Natural killer cell (primary cell): ENCODE results near the gene TAF4. TPM values are rescaled to one million over a fixed set of nuclear protein-coding genes. Genes with fewer than 3 reads are reported as not detected.

Source experiments
- ATAC-seq, 3 donors: fragments of 150-1000 bp in 2 of 3; fragments of 200-7000 bp in 1 of 3; cut with Tn5 transposase; 1 replicate in 1 of 3; 2 replicates in 2 of 3; pipeline ENCODE4 v1.10.0; 2021; ENCODE audit warnings: mild to moderate bottlenecking in 2 of 3, moderate library complexity in 2 of 3
- DNase-seq, 2 donors: peaks; one replicate each; pipeline versions ENCODE4 v3.0.0 to v3.0.0-alpha.2; 2013 to 2021; ENCODE audit warnings: mixed read lengths in 1 of 2
- H3K27ac ChIP-seq: one replicate; pipeline ENCODE4 v1.5.1; 2013; ENCODE audit warnings: mild to moderate bottlenecking, low read length
- H3K27me3 ChIP-seq: one replicate; pipeline ENCODE4 v1.6.1; 2013; ENCODE audit warnings: low read length; ENCODE audit not compliant: control insufficient read depth, insufficient read depth
- H3K36me3 ChIP-seq: one replicate; pipeline ENCODE4 v1.6.1; 2013; ENCODE audit warnings: low read length; ENCODE audit not compliant: control insufficient read depth, insufficient read depth
- H3K4me1 ChIP-seq: one replicate; pipeline ENCODE4 v1.6.1; 2013; ENCODE audit warnings: low read length; ENCODE audit not compliant: control insufficient read depth, insufficient read depth
- H3K4me3 ChIP-seq: one replicate; pipeline ENCODE4 v1.5.1; 2013; ENCODE audit warnings: low read length
- H3K9me3 ChIP-seq: one replicate; pipeline ENCODE4 v1.6.1; 2013; ENCODE audit warnings: low read length; ENCODE audit not compliant: control insufficient read depth, insufficient read depth
- H3K27ac Mint-ChIP-seq, 2 donors: one replicate each; pipeline ENCODE4 v1.8.0; 2022; ENCODE audit warnings: mild to moderate bottlenecking in 2 of 2, mixed read lengths in 2 of 2, moderate library complexity in 1 of 2
- H3K27me3 Mint-ChIP-seq, 2 donors: one replicate each; pipeline ENCODE4 v1.8.0; 2022; ENCODE audit warnings: low read depth in 2 of 2, mixed read lengths in 2 of 2
- H3K36me3 Mint-ChIP-seq: one replicate; pipeline ENCODE4 v1.8.0; 2022; ENCODE audit warnings: mixed read lengths
- H3K4me1 Mint-ChIP-seq, 2 donors: one replicate each; pipeline ENCODE4 v1.8.0; 2022; ENCODE audit warnings: mixed read lengths in 2 of 2
- H3K4me3 Mint-ChIP-seq: one replicate; pipeline ENCODE4 v1.8.0; 2022; ENCODE audit warnings: mild to moderate bottlenecking, moderate library complexity, mixed read lengths
- H3K9me3 Mint-ChIP-seq, 2 donors: one replicate each; pipeline ENCODE4 v1.8.0; 2022; ENCODE audit warnings: mixed read lengths in 2 of 2
- WGBS: methylation state at CpG from one replicate; pipeline ENCODE4 v1.1.7; 2013; ENCODE audit warnings: missing lambda C conversion rate; ENCODE audit not compliant: insufficient coverage; 5-methylcytosine and 5-hydroxymethylcytosine counted together
- intact Hi-C: fragments of 100-400 bp; cut with micrococcal nuclease; formaldehyde crosslinking; loops from one replicate; pipeline ENCODE4 v1.14.2; 2022
- total RNA-seq, 4 donors: library from RNA; stranded (reverse); fragments of 120-200 nt in 1 of 4; gene quantifications; one replicate each; pipeline versions ENCODE4 v1.2.3 to v1.2.4, GENCODE V29; 2013 to 2022
- TF ChIP-seq, protein P1 (sequence below): fragments of 200-600 bp; IDR thresholded peaks from one replicate; pipeline ENCODE4 v1.8.0; 2022; ENCODE audit warnings: antibody characterized with exemption

Gene TAF4
- total RNA-seq, 3 donors from 2014 or later (not counting 1 experiment from before 2014, with no cell fraction given), result 30.0 to 35.1 (median 30.3) TPM

DNA sequence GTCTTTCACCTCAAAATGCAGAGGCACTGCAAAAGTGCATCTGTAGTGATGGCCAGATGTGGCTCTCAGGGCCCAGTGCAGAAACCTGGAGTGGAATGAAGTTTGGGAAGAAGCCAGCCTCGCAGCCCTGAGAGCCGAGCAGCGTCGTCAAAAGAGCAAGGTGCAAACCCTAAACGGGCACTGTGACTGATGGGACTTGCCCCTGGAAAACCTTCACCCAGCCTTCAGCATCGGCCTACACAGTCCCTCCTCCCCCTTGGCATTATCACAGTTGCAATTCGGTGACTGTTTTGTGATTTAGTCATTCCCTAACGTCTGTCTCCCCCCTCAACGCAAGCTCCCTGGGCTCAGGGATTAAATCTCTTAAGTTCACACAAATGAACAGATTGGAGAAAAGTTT, 38.6 kb downstream of the TAF4 start:
- Mint-ChIP-seq H3K4me3 (no peak overlapping the region), H3K4me1 (peaks cover 51 to 52% of the 10 kb centered on the region in 2 donors), H3K27ac (peak overlapping the region in 1 of 2 donors; percentile 47), H3K27me3 (no peaks in the 10 kb centered on the region), H3K36me3 (no peaks in the 10 kb centered on the region), H3K9me3 (no peaks in the 10 kb centered on the region)
- DNase-seq, result no peak
- TF ChIP-seq, protein P1, sequence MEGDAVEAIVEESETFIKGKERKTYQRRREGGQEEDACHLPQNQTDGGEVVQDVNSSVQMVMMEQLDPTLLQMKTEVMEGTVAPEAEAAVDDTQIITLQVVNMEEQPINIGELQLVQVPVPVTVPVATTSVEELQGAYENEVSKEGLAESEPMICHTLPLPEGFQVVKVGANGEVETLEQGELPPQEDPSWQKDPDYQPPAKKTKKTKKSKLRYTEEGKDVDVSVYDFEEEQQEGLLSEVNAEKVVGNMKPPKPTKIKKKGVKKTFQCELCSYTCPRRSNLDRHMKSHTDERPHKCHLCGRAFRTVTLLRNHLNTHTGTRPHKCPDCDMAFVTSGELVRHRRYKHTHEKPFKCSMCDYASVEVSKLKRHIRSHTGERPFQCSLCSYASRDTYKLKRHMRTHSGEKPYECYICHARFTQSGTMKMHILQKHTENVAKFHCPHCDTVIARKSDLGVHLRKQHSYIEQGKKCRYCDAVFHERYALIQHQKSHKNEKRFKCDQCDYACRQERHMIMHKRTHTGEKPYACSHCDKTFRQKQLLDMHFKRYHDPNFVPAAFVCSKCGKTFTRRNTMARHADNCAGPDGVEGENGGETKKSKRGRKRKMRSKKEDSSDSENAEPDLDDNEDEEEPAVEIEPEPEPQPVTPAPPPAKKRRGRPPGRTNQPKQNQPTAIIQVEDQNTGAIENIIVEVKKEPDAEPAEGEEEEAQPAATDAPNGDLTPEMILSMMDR, result no peak
- intact Hi-C loops, result no loop called here
- Histone ChIP-seq H3K36me3 (no peaks in the 10 kb centered on the region), H3K9me3 (no peaks in the 10 kb centered on the region), H3K27ac (no peak overlapping the region), H3K4me3 (no peak overlapping the region), H3K4me1 (peaks cover 21% of the 10 kb centered on the region), H3K27me3 (no peaks in the 10 kb centered on the region)
- WGBS, result 85% methylated on average over 9 of the region's 9 CpGs
- ATAC-seq, result no peak

DNA sequence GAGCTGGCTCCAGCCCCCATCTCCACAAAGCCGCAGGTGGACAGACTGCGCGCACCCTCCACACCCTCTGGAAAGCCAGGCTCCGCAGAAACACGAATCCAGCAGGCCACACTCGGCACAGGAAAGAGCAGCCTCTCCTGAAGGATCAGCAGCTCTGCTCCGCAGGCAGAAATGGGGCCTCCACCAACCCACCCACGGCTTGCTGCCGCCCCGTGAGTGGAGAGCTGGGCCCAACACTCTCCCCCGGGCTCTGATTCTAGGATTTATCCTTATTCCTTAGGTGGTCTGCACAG, 39.2 kb downstream of the TAF4 start:
- intact Hi-C loops, result loop anchor here (1.0 kb wide), 1 partner anchor 110 kb away; no protein-coding TSS in a partner anchor
- Histone ChIP-seq H3K27ac (no peak overlapping the region), H3K9me3 (no peaks in the 10 kb centered on the region), H3K4me3 (no peak overlapping the region), H3K36me3 (no peaks in the 10 kb centered on the region), H3K4me1 (peaks cover 21% of the 10 kb centered on the region), H3K27me3 (no peaks in the 10 kb centered on the region)
- WGBS, result 94% methylated on average over 11 of the region's 11 CpGs
- DNase-seq, result no peak
- peaks cover 45% of the 10 kb centered on the region in 2 donors for H3K4me1 Mint-ChIP-seq
- no peaks in the 10 kb centered on the region for H3K27me3 Mint-ChIP-seq
- no peaks in the 10 kb centered on the region for H3K9me3 Mint-ChIP-seq
- peak overlapping the region; percentile 47 to 50 for H3K27ac Mint-ChIP-seq
- H3K4me3 Mint-ChIP-seq, result no peak overlapping the region
- no peak for ATAC-seq
- TF ChIP-seq, protein P1, result no peak
- H3K36me3 Mint-ChIP-seq, result no peaks in the 10 kb centered on the region

DNA sequence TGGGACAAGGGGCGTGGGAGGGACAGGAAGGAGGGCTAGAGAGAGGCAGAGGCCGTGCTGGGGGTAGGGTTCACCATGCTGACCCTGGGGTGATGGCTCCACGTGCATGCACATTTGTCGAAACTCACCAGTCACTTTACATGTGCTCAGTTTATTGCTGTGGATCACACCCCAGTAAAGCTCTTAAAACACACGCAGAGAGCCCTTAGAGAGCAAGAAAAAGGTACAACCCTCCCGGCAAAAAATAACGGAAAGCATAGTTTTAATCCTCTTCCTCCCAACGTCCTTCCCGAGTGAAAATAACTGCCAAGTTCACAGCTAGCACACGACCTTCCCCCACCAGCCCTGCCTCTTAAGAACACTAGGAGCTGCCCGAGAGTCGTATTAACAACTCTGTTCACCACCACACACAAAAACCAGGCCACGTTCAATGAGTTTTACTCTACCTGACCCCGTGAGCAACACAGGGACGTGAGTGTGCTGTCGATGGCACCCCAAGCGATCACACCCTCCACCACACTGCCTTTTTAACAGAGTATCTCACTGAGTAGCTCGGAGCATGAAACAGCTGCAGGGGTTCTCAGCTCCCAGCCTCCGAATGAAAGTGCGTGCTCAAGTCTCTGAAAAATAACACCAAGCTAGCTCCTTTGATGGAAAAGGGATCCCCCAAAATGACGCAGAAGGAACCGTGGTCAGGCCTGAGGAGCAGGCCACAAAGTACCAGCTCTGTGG, 39.7 kb downstream of the TAF4 start:
- DNase-seq (peak; percentile 20 to 66), ATAC-seq (peak; percentile 73 to 96 (median 93))
- Histone ChIP-seq H3K9me3 (no peaks in the 10 kb centered on the region), H3K27ac (no peak overlapping the region), H3K27me3 (no peaks in the 10 kb centered on the region), H3K4me3 (no peak overlapping the region), H3K36me3 (no peaks in the 10 kb centered on the region), H3K4me1 (peaks cover 16% of the 10 kb centered on the region)
- Mint-ChIP-seq H3K9me3 (no peaks in the 10 kb centered on the region), H3K4me1 (peaks cover 41 to 42% of the 10 kb centered on the region in 2 donors), H3K27me3 (no peaks in the 10 kb centered on the region), H3K4me3 (no peak overlapping the region), H3K27ac (peak overlapping the region; percentile 47 to 50), H3K36me3 (no peaks in the 10 kb centered on the region)
- intact Hi-C loops, result loop anchor here (1.0 kb wide), 1 partner anchor 110 kb away; no protein-coding TSS in a partner anchor
- 38% methylated on average over 22 of the region's 22 CpGs for WGBS
- TF ChIP-seq, protein P1, result peak; percentile 53

DNA sequence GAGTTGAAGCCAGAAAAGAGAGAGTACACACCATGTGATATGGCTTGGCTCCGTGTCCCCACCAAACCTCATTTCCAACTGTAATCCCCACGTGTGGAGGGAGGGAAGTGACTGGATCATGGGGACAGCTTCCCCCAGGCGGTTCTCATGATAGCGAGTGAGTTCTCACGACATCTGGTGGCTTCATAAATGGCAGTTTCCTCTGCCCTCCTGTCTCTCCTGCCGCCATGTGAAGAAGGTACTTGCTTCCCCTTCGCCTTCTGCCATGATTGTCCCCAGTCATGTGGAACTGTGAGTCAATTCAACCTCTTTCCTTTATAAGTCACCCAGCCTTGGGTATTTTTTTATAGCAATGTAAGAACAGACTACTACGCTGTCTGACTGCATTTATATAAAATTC, 40.3 kb downstream of the TAF4 start:
- Histone ChIP-seq H3K36me3 (no peaks in the 10 kb centered on the region), H3K9me3 (no peaks in the 10 kb centered on the region), H3K27ac (no peak overlapping the region), H3K4me1 (peaks cover 10% of the 10 kb centered on the region), H3K27me3 (no peaks in the 10 kb centered on the region), H3K4me3 (no peak overlapping the region)
- Mint-ChIP-seq H3K27me3 (no peaks in the 10 kb centered on the region), H3K4me3 (no peak overlapping the region), H3K4me1 (peaks cover 41 to 42% of the 10 kb centered on the region in 2 donors), H3K9me3 (no peaks in the 10 kb centered on the region), H3K36me3 (no peaks in the 10 kb centered on the region), H3K27ac (peak overlapping the region; percentile 47 to 50)
- 74% methylated on average over 7 of the region's 8 CpGs for WGBS
- TF ChIP-seq, protein P1, result no peak
- intact Hi-C loops, result no loop called here
- ATAC-seq (no peak), DNase-seq (no peak)
